ENCODE data around the gene TNFRSF25.

DNA sequence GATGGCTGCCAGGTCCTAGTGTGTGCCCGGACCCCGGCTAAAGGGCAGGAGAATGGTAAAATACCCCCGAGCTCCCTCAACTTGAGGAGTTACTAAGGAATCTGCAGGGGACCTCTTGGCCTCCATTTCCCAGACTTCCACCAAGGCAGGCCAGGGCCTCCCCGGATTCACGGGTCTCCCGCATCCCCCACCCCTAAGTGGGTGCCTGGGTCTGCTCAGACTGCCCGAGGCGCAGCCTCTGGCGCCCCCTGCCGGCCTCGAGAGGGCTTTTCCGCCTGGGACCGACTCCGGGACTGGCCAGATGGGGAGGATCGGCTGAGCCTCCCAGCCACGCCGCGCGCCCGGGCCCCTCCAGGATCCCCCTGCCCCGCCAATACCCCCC, 23.8 kb upstream of the TNFRSF25 start:
- TF ChIP-seq, protein P1, sequence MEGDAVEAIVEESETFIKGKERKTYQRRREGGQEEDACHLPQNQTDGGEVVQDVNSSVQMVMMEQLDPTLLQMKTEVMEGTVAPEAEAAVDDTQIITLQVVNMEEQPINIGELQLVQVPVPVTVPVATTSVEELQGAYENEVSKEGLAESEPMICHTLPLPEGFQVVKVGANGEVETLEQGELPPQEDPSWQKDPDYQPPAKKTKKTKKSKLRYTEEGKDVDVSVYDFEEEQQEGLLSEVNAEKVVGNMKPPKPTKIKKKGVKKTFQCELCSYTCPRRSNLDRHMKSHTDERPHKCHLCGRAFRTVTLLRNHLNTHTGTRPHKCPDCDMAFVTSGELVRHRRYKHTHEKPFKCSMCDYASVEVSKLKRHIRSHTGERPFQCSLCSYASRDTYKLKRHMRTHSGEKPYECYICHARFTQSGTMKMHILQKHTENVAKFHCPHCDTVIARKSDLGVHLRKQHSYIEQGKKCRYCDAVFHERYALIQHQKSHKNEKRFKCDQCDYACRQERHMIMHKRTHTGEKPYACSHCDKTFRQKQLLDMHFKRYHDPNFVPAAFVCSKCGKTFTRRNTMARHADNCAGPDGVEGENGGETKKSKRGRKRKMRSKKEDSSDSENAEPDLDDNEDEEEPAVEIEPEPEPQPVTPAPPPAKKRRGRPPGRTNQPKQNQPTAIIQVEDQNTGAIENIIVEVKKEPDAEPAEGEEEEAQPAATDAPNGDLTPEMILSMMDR (IDR thresholded peaks at IDR 0.05): peak; percentile 58 to 96 (median 87)
- no peak for TF ChIP-seq POLR2A (IDR thresholded peaks at IDR 0.05)
